HG02870 (cell line): Measurements from ENCODE around the gene SORBS1.
A peak's percentile ranks its signal among the peaks of the same experiment; 100 is the strongest.
"Not testable (repeated sequence)": the region's sequence is repeated elsewhere in the genome, so short reads cannot be mapped to it uniquely, and the experiment has no call there.

ENCODE experiments used
- ATAC-seq: cut with Tn5 transposase; IDR thresholded peaks from one replicate; pipeline ENCODE4 v1.9.1; 2021; ENCODE audit warnings: mild to moderate bottlenecking, moderate library complexity; ENCODE audit not compliant: unreplicated experiment

The SORBS1 gene

DNA sequence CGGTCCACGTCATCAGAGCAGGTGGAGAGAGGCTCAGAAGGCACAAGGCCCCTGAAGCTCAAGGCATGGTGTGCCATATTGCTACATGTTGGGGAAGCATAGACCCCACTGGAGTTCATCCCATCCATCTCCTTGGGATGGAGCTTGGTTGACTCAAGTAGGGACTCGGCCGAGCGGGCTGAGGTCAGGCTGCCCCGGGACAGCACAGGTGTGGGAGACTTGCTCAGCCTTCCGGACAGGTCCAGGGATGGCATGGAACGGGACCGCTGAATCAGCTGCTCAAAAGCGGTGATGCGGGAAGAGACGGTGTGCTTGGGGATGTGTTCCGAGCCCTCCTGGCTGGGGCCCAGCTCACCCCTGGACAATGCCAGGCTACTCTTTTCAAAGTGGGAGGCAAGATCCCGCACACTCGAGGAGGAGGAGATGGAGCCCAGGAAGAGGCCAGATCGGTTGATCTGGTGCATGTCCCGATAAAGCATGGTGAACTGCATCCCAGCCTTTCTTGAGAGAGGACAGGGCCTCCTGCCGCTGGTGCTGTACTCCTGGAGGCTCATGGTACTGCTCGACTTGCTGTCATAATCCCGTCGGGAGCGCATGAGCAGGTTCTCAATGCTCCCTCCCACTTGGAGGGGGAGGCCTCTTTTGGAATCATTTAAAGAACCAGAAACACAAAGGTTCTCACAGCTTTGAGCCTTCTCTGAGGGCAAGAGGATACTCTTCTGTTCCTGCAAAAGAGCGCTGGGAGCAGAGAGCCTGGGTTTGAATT is 204.8 kb downstream of the SORBS1 start:
- ATAC-seq = no peak

GRCh38 chr10:95355301-95355700 is 205.9 kb downstream of the SORBS1 start:
- no peak for ATAC-seq

GRCh38 chr10:95354110-95354509 is 207.1 kb downstream of the SORBS1 start:
- no peak for ATAC-seq

DNA sequence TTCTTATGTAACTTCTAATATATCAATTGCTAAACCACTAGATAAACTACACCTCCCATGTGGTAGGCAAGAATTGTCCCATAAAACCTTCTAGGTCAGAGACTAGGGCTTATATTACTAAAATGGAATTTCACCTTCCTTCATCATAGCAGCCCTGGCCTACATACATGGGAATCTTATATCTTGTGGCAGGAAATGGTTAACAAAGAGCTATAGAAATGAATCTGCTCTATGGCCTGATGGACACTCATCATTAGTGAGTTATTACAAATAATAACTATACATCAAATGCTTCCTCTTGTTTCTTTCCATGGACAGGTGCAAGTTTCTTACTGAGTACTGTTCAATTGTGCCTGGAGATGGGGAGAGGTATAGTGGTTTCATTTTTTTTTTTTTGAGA is 208.0 kb downstream of the SORBS1 start:
- ATAC-seq = peak; percentile 57

DNA sequence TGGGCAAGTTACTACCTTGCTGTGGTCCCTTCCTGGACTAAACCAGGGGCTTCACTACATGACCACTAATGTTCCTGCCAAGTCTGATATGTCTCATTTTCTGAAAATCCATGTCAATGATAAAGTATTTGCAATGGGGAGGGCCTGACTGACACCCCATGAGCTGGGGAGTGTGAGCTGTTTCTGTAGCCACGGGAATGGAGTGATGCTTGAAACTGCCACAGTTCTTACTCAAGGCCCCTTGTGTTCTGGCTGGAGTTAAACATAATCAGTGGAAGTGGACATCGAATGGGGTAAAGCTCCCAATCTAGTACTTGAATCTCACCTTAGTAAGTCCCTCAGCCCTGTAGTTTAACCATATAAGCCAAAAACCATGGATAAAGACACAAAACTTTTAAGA is 208.5 kb downstream of the SORBS1 start:
- ATAC-seq = peak; percentile 57

- no peak for ATAC-seq
Measured at GRCh38 chr10:95350830-95351228, 210.3 kb downstream of the SORBS1 start.

GRCh38 chr10:95350219-95350829 is 210.8 kb downstream of the SORBS1 start:
- ATAC-seq = no peak

DNA sequence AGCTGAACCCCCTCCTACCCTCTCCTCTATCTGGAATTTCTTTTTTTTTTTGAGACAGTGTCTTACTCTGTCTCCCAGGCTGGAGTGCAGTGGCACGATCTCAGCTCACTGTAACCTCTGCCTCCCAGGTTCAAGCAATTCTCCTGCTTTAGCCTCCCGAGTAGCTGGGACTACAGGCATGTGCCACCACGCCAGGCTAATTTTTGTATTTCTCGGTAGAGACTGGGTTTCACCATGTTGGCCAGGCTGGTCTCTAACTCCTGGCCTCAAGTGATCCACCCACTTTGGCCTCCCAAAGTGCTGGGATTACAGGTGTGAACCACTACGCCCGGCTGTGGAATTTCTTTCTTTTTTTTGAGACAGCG is 213.8 kb downstream of the SORBS1 start:
- not testable (repeated sequence) for ATAC-seq

GRCh38 chr10:95346715-95347401 is 214.3 kb downstream of the SORBS1 start:
- no peak for ATAC-seq

GRCh38 chr10:95343573-95343972 is 217.6 kb downstream of the SORBS1 start:
- ATAC-seq = no peak

DNA sequence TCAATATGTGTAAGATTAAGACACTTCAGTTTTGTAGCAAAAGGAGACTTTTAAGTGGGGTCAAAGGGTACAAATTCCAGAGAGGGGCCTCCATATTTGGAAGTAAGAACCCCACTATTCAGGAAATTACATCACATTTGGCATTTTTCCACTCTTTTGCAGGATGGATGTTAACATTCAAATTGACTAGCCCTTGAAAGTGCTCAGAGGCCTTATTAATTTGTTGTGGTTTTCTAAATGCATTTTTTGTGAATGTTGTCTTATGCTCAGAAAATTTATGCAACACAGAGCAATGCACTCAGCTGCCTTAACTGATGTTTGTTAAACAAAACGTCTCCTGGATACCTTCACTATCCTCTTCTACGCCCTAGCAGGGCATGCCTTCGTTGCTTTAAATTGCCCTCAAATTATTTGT is 219.4 kb downstream of the SORBS1 start:
- no peak for ATAC-seq

- no peak for ATAC-seq
Measured at GRCh38 chr10:95339863-95340262, 221.3 kb downstream of the SORBS1 start.

- ATAC-seq = no peak
Measured at GRCh38 chr10:95337423-95338160, 223.6 kb downstream of the SORBS1 start.

DNA sequence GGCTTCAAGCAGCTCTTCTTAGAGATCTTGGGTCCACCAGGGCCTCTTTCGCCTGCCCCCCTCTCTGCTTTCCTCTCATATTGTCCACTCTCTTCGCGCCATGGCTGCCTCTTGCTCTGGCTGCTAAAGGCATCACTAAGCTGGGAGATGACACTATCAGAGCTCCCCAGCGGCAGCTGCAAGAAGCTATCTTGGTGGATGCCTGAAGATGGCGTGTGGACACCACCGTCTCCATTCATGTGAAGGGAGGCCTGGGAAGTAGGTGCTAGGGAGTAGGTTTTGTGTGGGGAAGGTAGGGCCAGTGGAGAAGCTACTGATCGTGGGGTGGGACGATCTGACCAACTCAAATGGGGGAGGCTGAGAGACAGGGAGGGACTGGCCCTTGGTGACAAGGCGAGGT is 224.5 kb downstream of the SORBS1 start:
- no peak for ATAC-seq

- no peak for ATAC-seq
Measured at GRCh38 chr10:95335933-95336699, 225.1 kb downstream of the SORBS1 start.

- ATAC-seq = no peak
Measured at GRCh38 chr10:95334805-95335144, 226.4 kb downstream of the SORBS1 start.

DNA sequence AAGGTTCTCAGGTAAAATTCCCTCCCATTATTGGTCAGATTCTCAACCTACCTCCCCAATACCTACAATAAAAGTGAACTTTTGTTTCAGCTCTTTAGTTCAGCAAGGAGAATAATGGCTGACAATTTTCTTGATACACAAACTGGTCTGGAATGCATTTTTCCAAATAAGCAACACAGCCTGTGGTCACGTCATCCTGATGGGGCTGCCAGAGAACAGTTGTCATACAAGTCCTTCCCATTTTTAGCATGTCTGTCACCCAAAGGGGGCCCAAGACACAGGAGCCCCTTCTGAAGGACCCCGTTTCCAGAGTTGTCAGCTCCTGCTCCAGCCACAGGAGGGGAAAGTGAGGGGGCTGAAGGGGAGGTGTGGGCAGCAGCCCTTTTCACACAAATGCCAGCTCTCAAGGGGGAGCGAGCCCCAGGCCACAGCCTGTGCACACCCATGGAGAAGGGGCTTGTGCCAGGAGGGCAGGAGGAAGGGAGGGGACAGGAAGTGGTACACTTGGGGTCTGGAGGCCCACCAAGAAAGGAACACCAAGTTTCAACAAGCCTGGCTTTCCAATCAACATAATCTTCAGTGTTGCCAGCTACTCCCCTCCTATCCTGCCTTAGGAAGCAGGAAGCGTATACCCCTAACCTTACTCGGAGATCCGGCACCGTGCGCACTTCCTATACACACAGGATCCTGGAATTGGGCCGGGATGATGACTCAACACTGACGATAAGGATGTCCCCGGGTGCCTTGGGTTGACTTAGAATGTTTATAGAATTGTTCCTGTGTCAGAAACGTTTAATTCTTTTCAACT is 227.0 kb downstream of the SORBS1 start:
- no peak for ATAC-seq

GRCh38 chr10:95332666-95333249 is 228.4 kb downstream of the SORBS1 start:
- ATAC-seq = no peak

DNA sequence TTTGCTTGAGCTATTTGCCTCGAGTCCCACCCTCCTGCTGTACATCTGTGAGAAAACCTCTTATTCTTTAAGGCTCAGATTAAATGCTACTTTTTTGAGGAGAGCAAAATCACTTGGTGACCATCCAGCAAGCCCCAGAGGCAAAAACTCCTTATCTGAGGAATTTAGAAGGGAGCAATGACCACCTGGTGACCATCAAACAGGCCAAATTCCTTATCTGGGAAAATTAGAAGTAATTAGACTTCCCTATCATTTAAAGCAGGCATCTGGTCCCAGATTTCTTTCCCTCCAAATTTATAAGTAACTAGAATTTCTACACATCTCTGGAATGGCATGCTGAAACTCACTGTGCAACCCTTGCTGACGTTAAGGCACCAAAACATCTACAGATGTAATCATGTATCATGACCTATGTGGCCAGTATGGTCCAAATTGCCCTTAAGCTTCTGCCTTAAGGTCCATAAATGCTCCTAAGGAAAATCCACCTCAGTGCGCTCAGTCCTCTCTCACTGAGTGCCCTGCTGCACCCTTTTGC is 229.5 kb downstream of the SORBS1 start:
- ATAC-seq = no peak
